HG02759 (cell line): ENCODE measurements around the gene CD53.
"Not testable (repeated sequence)": the region's sequence is repeated elsewhere in the genome, so short reads cannot be mapped to it uniquely, and the experiment has no call there.

Experiments
- ATAC-seq: cut with Tn5 transposase; IDR thresholded peaks from one replicate; pipeline ENCODE4 v1.9.1; 2021; ENCODE audit warnings: mild to moderate bottlenecking, moderate library complexity; ENCODE audit not compliant: unreplicated experiment

CD53 gene

GRCh38 chr1:110872745-110873720 is at the start of gene CD53:
CD53 (plus strand) TSS chr1:110873148; CDS start chr1:110891409, 18,261 bp downstream.
- peak; percentile 47 for ATAC-seq

GRCh38 chr1:110824192-110824591 is 48.8 kb upstream of the CD53 start:
- no peak for ATAC-seq

- ATAC-seq = no peak
These were observed 42.9 kb upstream of the CD53 start for GRCh38 chr1:110829955-110830553.

GRCh38 chr1:110833779-110834178 is 39.2 kb upstream of the CD53 start:
- ATAC-seq = not testable (repeated sequence)

GRCh38 chr1:110846861-110847260 is 26.1 kb upstream of the CD53 start:
- no peak for ATAC-seq

GRCh38 chr1:110850145-110850544 is 22.8 kb upstream of the CD53 start:
- ATAC-seq = no peak

- no peak for ATAC-seq
These were observed 22.3 kb upstream of the CD53 start for GRCh38 chr1:110850627-110851026.

- no peak for ATAC-seq
These were observed 19.8 kb upstream of the CD53 start for GRCh38 chr1:110853135-110853534.

- ATAC-seq = no peak
These were observed 16.5 kb upstream of the CD53 start for GRCh38 chr1:110856410-110856809.

- ATAC-seq = no peak
These were observed 14.7 kb upstream of the CD53 start for GRCh38 chr1:110857964-110858948.

GRCh38 chr1:110859062-110859461 is 13.9 kb upstream of the CD53 start:
- ATAC-seq = no peak

GRCh38 chr1:110860174-110860573 is 12.8 kb upstream of the CD53 start:
- no peak for ATAC-seq

- not testable (repeated sequence) for ATAC-seq
These were observed 12.3 kb upstream of the CD53 start for GRCh38 chr1:110860620-110861019.

- ATAC-seq = not testable (repeated sequence)
These were observed 11.0 kb upstream of the CD53 start for GRCh38 chr1:110861942-110862341.

- no peak for ATAC-seq
These were observed 8.7 kb upstream of the CD53 start for GRCh38 chr1:110864287-110864686.

GRCh38 chr1:110870721-110871388 is 2.1 kb upstream of the CD53 start:
- ATAC-seq = no peak

- ATAC-seq = peak; percentile 42
These were observed 593 bp upstream of the CD53 start for GRCh38 chr1:110872366-110872744.

- no peak for ATAC-seq
These were observed 908 bp downstream of the CD53 start for GRCh38 chr1:110873856-110874255.

- ATAC-seq = no peak
These were observed 1.6 kb downstream of the CD53 start for GRCh38 chr1:110874324-110875215.
